ENCODE results near the gene ACSBG1.

- no peak for TF ChIP-seq TAF1 (IDR thresholded peaks at IDR 0.05; ENCODE audit: borderline replicate concordance, insufficient read depth, low read length)
- no peak for TF ChIP-seq POLR2AphosphoS5 (IDR thresholded peaks at IDR 0.05; ENCODE audit: low read depth, low read length)
- TF ChIP-seq REST (IDR thresholded peaks at IDR 0.05; ENCODE audit: insufficient read depth in 1 of 2, low read depth in 2 of 2, low read length in 2 of 2) = no peak
- no peak for TF ChIP-seq SIN3A (IDR thresholded peaks at IDR 0.05; ENCODE audit: borderline replicate concordance, insufficient read depth, low read length)
Observed at GRCh38 chr15:78224023-78224411, 10.3 kb downstream of the ACSBG1 start.

Measured in PFSK-1 (cell line).